ENCODE results near the gene OR51I2.

GRCh38 chr11:5476186-5476819 is 27.2 kb downstream of the OR51I2 start:
- TF ChIP-seq, protein P1, sequence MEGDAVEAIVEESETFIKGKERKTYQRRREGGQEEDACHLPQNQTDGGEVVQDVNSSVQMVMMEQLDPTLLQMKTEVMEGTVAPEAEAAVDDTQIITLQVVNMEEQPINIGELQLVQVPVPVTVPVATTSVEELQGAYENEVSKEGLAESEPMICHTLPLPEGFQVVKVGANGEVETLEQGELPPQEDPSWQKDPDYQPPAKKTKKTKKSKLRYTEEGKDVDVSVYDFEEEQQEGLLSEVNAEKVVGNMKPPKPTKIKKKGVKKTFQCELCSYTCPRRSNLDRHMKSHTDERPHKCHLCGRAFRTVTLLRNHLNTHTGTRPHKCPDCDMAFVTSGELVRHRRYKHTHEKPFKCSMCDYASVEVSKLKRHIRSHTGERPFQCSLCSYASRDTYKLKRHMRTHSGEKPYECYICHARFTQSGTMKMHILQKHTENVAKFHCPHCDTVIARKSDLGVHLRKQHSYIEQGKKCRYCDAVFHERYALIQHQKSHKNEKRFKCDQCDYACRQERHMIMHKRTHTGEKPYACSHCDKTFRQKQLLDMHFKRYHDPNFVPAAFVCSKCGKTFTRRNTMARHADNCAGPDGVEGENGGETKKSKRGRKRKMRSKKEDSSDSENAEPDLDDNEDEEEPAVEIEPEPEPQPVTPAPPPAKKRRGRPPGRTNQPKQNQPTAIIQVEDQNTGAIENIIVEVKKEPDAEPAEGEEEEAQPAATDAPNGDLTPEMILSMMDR (IDR thresholded peaks at IDR 0.05; ENCODE audit: low read depth, low read length, poor library complexity, severe bottlenecking): peak; percentile 79
- TF ChIP-seq EZH2phosphoT487 (IDR thresholded peaks at IDR 0.05; ENCODE audit: borderline replicate concordance, low read length): no peak

Measured in DOHH2 (cell line).